Lower lobe of right lung (tissue), 2 donors: Measurements from ENCODE around the gene ARHGAP1. TPM values are rescaled to one million over a fixed set of nuclear protein-coding genes. Genes with fewer than 3 reads are reported as not detected.

Experiments
- ATAC-seq, 2 donors: fragments of 200-7000 bp; cut with Tn5 transposase; one replicate each; pipeline ENCODE4 v1.9.1; 2020 to 2022; ENCODE audit warnings: mild to moderate bottlenecking in 2 of 2, moderate library complexity in 2 of 2
- DNase-seq: peaks from one replicate; pipeline ENCODE4 v3.0.0-alpha.2; 2020
- H3K27ac ChIP-seq: fragments of 200-600 bp; one replicate; pipeline ENCODE4 v1.8.0; 2022
- H3K27me3 ChIP-seq: fragments of 200-600 bp; one replicate; pipeline ENCODE4 v1.8.0; 2022; ENCODE audit warnings: low read depth
- H3K36me3 ChIP-seq: fragments of 200-600 bp; one replicate; pipeline ENCODE4 v1.8.0; 2022; ENCODE audit warnings: mild to moderate bottlenecking
- H3K4me1 ChIP-seq: fragments of 200-600 bp; one replicate; pipeline ENCODE4 v1.8.0; 2022
- H3K4me3 ChIP-seq: fragments of 200-600 bp; one replicate; pipeline ENCODE4 v1.8.0; 2022; ENCODE audit warnings: mild to moderate bottlenecking
- H3K9me3 ChIP-seq: fragments of 200-600 bp; one replicate; pipeline ENCODE4 v1.8.0; 2022
- intact Hi-C: fragments of 100-400 bp; cut with DNase I; formaldehyde crosslinking; loops from one replicate; pipeline ENCODE4 v1.11.0; 2022
- total RNA-seq: library from RNA; stranded (reverse); fragmentation: NEBNext Ultra II Directional; extraction: Animal tissue kit (Norgen Biotek cat#: 25700); gene quantifications from one replicate; pipeline ENCODE4 v1.2.1, GENCODE V29; 2021
- TF ChIP-seq, protein P1 (sequence below): fragments of 200-600 bp; IDR thresholded peaks from one replicate; pipeline ENCODE4 v1.8.0; 2022; ENCODE audit warnings: antibody characterized with exemption, mild to moderate bottlenecking
- donor health status: DM: no; HTN: yes; CAD: no; lungs with severe emphysema.

ARHGAP1 gene
- total RNA-seq, 1 donor from 2014 or later = 67.4 TPM

DNA sequence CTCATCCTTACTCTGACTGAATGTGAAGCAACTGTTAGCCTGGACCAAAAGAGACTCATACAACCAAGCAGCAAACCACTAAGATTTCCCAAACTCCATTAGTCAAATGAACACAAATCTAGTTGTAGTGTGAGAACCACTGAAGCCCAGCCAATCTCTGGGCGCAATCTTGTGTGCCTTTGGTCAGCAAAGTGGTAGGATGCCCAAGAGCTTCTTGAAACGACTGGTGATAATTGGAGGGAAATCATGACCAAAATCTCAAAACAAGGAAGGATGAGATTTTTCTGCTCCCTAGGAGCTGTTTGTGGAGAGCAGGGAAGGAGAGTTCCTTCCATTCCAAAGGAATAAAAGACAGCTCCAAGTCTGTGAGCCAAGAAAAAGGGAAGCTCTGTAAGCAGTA, 42.6 kb upstream of the ARHGAP1 start:
- Histone ChIP-seq H3K36me3 (peaks cover 71% of the 10 kb centered on the region), H3K27ac (no peak overlapping the region), H3K4me3 (no peak overlapping the region), H3K27me3 (no peaks in the 10 kb centered on the region), H3K4me1 (no peaks in the 10 kb centered on the region), H3K9me3 (no peaks in the 10 kb centered on the region)
- intact Hi-C loops = no loop called here
- TF ChIP-seq, protein P1, sequence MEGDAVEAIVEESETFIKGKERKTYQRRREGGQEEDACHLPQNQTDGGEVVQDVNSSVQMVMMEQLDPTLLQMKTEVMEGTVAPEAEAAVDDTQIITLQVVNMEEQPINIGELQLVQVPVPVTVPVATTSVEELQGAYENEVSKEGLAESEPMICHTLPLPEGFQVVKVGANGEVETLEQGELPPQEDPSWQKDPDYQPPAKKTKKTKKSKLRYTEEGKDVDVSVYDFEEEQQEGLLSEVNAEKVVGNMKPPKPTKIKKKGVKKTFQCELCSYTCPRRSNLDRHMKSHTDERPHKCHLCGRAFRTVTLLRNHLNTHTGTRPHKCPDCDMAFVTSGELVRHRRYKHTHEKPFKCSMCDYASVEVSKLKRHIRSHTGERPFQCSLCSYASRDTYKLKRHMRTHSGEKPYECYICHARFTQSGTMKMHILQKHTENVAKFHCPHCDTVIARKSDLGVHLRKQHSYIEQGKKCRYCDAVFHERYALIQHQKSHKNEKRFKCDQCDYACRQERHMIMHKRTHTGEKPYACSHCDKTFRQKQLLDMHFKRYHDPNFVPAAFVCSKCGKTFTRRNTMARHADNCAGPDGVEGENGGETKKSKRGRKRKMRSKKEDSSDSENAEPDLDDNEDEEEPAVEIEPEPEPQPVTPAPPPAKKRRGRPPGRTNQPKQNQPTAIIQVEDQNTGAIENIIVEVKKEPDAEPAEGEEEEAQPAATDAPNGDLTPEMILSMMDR = no peak
- DNase-seq (no peak), ATAC-seq (no peak)

DNA sequence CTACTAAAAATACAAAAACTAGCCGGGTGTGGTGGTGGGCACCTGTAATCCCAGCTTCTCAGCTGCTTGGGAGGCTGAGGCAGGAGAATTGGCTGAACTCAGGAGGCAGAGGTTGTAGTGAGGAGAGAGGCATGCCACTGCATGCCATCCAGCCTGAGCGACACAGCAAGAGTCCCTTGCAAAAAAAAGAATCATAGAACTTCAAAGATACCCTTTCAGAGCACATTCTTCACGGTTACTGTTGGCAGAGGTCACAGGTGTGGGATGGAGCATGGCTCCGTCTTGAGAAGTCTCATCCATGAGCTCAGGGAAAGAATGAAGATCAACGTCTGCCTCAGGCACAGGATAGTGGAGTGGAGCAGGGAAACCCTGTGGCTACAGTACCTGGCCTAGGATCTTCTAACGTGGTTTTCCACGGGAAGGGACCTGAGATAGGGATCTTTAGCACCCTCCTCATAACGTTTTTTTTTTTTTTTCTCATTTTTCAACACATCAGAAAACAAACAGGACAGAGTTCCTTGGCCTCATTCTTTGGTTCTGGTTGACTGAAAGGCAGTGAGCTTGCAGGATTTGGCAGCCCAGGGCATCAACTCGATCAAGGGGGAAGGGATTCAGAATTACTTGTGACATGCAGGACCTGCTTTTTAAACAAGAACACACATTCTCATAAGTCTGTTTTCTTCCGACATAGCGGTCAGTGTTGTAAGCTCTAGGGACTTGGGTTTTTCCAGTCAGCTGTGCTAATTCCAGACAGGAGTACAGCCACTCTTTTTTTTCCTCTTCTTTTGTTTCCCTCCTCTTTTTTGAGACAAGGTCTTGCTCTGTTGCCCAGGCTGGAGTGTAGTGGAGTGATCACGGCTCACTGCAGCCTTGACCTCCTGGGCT, 41.4 kb upstream of the ARHGAP1 start:
- ATAC-seq = no peak

DNA sequence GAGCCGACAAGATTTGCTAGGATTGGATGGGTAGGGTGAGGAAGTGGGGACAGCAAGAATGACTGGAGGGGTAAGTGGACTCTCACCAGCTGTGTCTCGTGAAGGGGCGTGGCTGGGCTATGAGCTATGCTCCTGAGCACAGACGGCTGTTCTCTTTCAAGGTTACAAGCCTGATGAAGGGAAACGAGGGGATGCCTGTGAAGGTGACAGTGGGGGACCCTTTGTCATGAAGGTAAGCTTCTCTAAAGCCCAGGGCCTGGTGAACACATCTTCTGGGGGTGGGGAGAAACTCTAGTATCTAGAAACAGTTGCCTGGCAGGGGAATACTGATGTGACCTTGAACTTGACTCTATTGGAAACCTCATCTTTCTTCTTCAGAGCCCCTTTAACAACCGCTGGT, 38.5 kb upstream of the ARHGAP1 start:
- ATAC-seq = no peak

More for the DNA sequence above, 41.4 kb upstream of the ARHGAP1 start:
- TF ChIP-seq, protein P1 = no peak
- no peaks in the 10 kb centered on the region for H3K27me3 ChIP-seq
- no peak overlapping the region for H3K4me3 ChIP-seq
- no peak for DNase-seq
- intact Hi-C loops = no loop called here
- H3K27ac ChIP-seq = no peak overlapping the region
- no peaks in the 10 kb centered on the region for H3K9me3 ChIP-seq
- H3K36me3 ChIP-seq = peaks cover 59% of the 10 kb centered on the region
- H3K4me1 ChIP-seq = no peaks in the 10 kb centered on the region

DNA sequence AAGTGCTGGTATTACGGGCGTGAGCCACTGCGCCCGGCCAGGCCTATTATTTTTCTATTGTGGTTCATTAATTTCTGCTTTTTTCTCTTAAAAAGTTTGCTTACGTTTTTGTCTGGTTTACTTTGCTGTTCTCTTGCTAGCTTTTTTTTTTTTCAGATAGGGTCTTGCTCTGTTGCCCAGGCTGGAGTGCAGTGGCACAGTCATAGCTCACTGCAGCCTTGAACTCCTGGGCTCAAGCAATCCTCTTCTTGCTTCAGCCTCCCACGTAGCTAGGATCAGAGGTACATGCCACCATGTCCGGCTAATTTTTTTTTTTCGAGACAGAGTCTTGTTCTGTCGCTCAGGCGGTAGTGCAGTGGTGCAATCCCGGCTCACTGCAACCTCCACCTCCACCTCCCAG, 37.3 kb upstream of the ARHGAP1 start:
- no peaks in the 10 kb centered on the region for H3K4me1 ChIP-seq
- no peak overlapping the region for H3K27ac ChIP-seq
- TF ChIP-seq, protein P1 = no peak
- no peak for DNase-seq
- intact Hi-C loops = no loop called here
- no peak overlapping the region for H3K4me3 ChIP-seq
- peaks cover 18% of the 10 kb centered on the region for H3K36me3 ChIP-seq
- no peaks in the 10 kb centered on the region for H3K9me3 ChIP-seq
- H3K27me3 ChIP-seq = no peaks in the 10 kb centered on the region
- ATAC-seq = no peak

More for the DNA sequence above, 38.5 kb upstream of the ARHGAP1 start:
- no peaks in the 10 kb centered on the region for H3K9me3 ChIP-seq
- no peak for DNase-seq
- no peaks in the 10 kb centered on the region for H3K27me3 ChIP-seq
- H3K36me3 ChIP-seq = peaks cover 30% of the 10 kb centered on the region
- H3K4me3 ChIP-seq = no peak overlapping the region
- H3K4me1 ChIP-seq = no peaks in the 10 kb centered on the region
- intact Hi-C loops = no loop called here
- no peak overlapping the region for H3K27ac ChIP-seq
- TF ChIP-seq, protein P1 = no peak

DNA sequence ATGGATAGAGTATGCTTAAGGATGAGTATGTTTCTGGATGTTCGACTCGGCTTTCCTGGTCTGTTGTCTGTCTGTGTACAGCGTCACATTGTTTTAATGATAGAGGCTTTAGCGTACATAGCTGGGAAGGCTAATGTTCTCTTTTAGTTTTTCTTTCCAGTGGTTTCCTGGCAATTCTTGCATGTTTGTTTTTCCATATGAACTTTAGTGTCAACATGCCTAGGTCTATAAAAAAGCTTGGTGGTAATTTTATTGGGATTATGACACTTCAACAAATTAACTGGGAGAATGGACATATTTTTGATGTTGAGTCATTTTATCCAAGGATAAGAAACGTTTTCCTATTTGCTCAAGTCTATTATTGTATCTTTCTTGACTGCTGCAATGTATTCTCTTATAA, 36.2 kb upstream of the ARHGAP1 start:
- Histone ChIP-seq H3K27me3 (no peaks in the 10 kb centered on the region), H3K4me3 (no peak overlapping the region)
- ATAC-seq = no peak

More for the DNA sequence above, 36.2 kb upstream of the ARHGAP1 start:
- intact Hi-C loops = no loop called here
- no peaks in the 10 kb centered on the region for H3K9me3 ChIP-seq
- peaks cover 7% of the 10 kb centered on the region for H3K36me3 ChIP-seq
- no peak for DNase-seq
- TF ChIP-seq, protein P1 = no peak
- no peaks in the 10 kb centered on the region for H3K4me1 ChIP-seq
- H3K27ac ChIP-seq = no peak overlapping the region
